ENCODE measurements around the gene RNF43.

RNF43 gene

DNA sequence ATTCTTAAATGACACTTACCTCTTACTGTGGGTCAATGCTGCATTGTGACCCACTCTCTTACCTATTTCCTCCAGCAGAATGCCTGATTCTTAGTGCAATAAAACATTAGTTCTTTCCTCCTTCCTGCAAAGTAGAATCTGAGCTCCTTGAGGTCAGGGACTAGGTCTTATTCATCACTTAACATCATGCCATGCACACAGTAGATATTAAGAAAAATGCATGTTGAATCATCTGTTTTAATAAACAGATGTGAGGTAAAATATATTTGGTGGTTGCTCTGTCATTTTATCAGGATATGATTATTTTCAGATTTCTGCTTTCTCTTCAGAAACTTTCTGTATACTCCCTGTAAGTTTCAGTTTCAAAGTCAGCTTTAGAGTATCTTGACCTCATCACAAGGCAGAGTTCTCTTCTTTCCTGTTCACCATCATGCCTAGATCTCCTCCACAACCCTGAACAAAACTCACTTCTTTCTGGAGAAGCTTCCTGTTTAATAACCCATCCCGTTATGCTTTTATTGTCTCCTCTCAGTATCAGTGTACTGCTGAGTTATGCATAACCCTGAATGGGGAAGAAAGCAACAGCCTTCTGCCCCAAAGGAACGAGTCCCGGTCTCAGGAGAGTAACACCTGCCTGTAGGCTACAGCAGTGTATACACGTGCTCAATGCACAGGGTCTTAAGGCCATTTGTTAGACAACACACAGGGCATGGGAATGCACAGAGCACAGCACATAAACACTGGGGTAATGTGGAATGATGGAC is 35.0 kb downstream of the RNF43 start:
- no peak for DNase-seq (ENCODE audit: low read depth in 2 of 2)

DNA sequence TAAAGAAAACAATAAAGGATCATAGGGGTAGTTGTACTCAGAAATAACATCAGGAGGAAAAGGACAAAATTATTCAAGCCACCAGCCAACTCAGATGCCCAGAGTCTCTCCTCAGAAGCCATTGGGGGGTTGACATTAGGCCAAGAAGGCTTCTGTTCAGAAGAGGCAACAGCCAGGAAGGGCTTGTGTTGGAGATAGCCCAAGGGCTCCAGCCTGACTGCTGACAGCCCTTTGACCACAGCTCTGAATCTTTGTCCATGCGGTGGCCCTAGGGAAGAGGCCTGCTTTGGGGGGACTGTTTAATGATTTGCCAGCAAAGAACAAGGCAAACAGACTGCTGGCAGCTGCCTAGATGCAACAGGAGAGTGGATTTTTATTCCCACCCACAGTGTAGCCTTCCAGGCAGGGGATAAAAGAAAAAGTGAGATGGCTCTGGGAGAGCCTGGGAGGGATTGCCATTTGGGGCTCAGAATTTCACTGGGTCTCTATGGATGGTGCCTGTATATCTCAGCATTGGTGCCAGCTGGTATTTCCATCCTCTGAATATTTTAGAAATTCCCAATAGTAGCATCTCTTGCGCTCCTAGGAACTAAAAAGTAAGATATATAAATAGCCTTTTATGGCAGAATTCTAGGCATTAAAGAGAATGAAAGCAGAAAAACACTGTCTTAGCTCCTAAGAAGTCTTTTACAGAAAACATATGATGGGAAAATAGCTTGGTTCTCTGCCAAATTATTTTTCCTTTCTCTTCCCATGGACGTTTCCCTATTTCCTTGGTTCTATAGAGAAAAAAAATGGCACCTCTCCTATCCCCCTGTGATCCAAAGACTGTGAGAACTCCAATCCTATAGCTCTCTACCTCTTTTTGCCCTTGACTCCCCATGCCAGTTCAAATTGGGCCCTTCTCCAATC is 36.0 kb downstream of the RNF43 start:
- DNase-seq (ENCODE audit: low read depth in 2 of 2), result no peak

DNA sequence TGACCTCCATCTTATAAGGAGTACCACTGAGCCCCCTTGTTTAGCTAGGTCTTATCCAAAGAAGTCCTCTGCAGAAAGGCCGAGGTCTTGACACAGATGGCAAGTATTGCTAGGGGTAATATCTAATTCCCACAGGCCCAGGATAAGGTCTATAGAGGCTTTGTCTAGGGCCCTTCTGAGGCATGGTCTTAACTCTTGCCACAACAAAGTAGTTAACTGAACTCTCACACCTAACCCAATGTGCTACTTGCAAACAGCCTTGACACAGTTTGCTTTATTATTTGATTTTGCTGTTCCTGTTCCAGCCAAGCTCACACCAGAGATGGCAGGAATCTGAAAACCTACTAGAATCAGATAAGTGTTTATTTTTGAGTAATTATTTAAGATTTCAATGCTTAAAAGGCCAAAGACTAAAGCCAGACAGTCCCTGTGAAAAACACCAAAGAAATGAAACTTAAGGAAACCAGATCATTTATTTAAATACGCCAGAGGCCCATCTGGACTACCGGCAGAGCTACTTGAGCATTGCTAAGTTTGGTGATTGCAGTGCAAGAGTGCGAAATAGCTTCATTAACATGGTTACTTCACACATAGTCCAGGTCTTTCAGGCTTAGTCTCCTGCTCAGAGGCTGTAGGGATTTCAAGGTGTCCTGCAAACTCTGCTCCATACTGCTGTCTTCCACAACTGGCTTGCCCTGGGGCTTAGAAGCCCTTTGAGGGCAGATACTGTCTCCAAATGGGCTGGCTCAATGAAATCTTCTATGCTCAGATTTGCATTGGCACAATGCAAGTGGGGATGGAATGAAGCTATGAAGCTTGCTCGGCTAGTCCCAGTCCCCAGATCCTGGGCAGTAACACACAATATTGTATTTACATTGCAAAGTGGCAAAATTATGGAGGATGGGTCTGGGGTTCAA is 36.9 kb downstream of the RNF43 start:
- no peak for DNase-seq (ENCODE audit: low read depth in 2 of 2)

DNA sequence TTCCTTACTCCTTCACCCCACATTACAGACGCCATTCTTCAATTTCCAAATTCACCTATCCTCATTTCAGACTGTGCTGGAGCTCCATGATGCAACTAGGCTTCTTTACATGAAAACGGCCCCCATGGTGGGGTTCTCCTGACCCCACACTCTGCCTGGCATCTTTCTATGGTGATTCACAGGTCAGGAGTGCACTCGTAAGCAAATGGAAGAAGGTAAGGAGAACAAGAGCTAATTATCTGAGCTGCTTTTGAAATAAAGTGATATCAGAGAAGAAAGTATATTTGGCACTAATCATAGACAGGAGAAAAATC is 37.9 kb downstream of the RNF43 start:
- no peak for DNase-seq (ENCODE audit: low read depth in 2 of 2)

DNA sequence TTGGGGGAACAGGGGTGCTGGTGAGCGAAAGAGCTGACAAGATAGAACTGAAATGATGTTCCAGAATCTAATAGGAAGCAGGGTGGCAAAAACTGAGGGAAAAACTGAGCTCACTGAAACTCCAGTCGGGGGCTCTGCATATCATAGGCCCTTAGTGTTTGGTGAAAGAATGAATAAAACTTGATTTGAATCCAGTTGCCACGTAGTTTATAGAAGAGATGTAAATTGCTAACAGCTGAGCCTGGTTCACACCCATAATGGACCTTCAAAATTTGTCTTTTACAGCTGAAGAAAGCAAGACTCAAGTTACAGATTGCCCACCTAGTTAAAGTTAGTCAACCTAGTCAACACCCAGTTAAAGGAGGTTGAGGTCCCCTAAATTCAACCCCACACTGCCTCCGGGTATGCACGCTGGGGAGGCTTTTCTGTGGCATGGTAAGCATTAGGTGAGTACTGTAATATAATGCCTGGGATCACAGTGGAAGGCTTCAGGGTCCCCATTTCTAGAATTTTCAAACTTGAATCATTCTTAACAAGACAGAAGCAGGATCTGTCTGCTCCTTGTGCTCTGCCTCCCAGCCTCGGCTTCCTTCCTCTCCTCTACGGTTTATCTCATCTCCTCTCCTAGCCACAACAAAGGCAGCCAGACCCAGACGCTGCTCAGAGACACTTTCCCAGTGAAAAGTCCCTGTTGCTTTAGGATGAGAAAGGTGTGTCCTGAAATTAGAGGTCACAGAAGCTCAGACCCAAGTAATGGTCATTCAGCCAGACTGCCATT is 38.4 kb downstream of the RNF43 start:
- DNase-seq (ENCODE audit: low read depth in 2 of 2), result no peak

DNA sequence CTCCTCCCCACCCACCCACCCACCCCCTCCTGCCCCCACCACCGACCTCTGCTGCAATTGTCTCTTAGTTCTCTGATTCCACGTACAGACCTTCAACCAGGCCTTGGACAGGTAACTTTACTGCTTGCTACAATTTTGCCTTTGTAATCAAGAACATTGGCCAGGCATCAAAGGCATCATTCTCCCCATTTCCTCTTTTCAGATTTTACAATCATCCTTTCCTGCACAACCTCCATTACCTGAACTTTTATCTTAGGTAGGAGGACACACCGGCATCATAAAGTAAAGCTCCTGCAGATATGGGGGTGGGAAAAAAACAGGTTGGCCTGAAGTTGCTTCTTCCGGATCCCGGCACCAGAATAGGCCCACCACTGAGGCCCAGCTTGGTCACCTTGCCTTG is 39.7 kb downstream of the RNF43 start:
- DNase-seq (ENCODE audit: low read depth in 2 of 2), result no peak

DNA sequence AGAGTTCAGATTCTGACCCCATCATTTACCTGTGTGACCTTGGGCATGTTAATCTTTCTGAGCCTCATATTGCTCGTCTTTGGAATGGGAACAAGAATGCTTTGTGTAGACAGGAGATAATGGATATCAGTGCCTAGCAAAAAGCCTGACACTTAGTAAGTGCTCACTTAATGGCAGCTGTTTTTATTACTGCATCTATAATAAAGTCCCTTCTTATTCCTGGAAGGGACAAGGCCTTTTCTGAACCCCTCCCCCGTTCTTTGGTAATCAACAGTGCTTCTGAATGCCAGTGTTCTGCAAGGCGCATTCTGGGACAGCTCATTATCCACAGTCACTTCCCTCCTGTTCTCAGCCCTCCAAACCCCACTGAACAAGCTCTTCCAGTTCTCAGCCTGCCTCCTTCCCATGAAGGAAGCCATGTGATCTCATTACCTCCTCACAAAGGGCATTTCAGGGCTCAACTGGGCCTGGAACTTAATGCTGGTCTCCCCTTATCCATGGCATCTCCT is 40.2 kb downstream of the RNF43 start:
- no peak for DNase-seq (ENCODE audit: low read depth in 2 of 2)

DNA sequence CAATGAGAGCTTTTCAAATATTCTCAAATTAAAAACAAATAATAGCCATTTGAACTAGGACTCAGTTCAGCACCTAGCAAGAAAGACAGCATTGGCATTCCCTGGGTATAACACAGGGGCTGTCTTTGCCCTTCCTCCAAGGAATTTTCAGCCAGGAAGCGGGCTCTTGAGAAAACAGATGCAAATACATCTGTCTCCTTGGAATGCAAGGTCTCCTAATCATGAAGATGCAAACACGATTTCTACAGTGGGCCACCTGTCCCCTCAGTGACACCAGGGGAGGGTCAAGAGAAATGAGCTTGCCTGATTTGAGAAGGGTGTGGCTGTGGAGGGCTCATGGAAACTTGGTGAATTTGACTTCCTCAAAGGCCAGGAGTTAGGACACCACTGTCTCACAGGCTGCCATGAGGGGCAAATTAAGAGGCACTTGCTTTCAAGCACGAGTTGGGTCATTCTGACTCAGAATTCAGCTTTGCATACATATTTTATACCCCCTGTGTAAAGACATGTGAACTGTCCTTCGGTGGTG is 40.8 kb downstream of the RNF43 start:
- no peak for DNase-seq (ENCODE audit: low read depth in 2 of 2)

DNA sequence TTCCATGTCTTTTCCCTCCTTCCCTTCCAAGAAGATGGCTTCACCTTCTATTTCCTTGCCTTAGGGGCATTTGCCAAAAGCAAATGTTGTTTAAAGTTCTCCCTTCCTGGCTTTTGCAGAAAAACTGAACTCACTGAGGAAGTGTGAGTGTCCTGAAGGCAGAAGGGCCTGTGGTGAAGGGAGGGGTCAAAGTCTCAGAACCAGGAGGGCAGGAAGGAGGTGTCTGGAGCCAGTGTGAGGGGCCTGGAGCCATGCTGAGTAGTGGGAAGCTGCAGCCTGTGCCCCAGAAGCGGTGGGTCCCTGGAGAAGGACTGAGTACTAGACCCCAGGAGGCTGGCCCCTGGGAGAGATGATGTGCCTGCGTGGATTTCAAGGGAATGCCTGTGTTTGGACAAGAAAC is 41.5 kb downstream of the RNF43 start:
- DNase-seq (ENCODE audit: low read depth in 2 of 2), result no peak

DNA sequence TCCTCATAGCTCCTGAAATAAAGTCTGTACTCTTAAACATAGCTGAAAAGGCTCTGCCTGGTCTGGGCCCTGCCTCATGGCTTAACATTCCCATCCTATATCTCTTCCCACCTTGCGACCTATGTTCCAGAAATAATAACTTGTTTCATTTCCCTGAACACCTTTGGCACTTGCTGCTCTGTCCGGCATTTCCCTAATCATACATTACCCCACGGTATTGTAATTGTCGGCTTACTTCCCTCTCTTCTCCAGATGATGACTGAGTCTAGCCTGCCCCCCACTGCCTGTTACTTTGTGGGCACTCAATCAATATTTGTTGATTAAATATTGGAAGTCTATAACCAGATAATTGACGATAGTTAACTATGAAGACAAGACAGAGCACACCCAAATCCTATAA is 42.1 kb downstream of the RNF43 start:
- DNase-seq (ENCODE audit: low read depth in 2 of 2), result no peak

DNA sequence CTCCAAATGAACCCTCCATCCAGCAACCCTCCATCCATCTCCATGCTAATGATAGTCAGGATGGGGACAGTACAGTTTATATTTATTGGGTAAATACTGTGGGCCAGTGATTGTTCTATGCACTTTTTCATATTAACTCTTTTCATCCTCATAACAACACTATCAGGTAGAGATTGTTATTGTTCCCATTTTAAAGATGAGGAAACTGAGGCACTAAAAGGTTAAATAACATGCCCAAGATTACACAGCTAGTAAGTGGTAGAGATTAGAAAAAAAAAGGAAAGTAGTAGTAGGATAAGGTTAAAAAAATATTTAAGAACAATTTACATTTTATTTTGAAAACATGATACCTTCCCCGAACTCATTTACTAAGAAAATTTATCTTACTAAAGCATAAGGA is 43.4 kb downstream of the RNF43 start:
- no peak for DNase-seq (ENCODE audit: low read depth in 2 of 2)

DNA sequence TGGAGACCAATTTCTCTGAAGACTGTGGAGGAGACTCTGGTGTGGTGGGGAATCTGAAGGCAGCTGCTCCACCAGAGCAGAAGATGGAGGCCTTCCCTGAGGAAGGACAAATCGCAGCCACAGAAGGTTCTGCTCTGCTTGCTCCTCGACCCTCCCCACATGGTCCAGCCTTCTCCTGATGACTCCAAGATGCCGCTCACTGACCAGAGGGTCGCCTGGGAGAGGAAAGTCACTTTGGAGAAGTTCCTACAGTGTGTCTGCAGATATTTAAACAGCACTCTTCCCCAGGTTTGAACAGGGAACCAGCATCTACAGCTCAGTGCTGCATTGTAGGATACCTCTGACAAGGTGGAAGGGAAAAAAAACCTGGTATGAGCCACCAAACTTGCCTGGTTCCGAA is 44.3 kb downstream of the RNF43 start:
- no peak for DNase-seq (ENCODE audit: low read depth in 2 of 2)

DNA sequence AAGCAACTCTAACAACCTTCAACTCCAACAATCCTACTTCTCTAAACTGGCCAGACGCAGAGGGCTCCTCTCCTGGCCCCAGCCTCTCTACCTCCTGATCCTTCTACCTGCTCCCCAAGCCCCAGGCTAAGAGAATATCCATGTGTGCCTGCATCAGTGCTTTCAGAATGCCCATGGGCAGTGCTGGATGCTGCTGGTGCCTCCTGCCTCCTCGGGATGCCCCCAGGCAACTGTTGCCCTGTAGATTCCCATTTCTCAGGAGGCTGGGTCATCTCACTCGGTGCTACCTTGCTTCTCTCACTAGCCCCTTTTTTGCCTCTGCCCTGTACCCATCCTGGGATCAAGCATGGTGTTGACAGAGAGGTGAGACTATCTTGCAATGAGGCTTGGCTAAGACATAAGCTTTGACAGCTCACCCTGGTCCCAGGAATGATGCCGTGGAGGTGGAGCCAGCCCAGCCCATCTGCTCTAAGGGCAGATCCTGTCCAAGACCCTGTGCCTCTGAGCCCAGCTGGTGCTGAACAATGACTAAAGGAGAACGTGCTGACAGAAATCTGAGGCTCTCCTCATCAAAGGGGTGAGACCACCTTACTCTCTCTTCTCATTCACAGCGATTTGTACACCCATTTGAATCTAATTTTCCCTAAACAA is 45.9 kb downstream of the RNF43 start:
- no peak for DNase-seq (ENCODE audit: low read depth in 2 of 2)

DNA sequence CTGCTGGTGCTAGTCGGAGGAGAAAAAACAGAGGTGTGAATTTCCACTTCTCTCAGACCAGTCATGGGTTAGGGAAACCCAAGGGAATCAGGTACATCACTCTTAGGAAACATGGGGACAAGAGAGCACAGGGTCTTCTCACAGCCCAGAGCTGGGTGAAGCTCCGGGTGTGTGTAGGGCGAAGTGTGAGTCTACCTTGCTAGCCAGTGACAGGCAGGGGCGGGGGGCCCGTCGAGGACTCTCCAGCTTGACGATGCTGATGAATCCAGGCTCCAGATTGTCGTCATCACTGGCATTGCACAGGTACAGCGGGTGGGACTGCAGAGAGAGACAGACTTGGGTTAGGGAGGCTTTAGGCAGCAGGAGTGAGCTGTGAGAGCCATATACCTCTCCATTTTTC is 46.6 kb downstream of the RNF43 start:
- no peak for DNase-seq (ENCODE audit: low read depth in 2 of 2)

DNA sequence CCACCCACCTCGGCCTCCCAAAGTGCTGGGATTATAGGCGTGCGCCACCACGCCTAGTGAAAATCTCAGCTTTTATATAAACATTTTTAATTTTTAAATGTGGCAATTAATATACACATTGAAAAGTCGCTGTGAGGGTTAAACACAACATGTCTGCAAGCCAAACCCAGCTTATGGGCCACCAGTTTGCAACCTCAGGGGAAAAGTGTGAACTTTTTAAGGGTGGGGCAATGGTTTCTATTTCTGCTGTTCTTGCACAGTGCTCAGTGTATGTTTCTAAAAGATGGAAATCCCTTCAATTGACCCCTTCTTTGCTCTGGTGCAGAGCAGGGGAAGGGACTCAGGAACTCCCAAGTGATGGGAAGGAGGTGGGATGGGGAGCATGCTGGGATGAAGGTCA is 47.0 kb downstream of the RNF43 start:
- no peak for DNase-seq (ENCODE audit: low read depth in 2 of 2)

DNA sequence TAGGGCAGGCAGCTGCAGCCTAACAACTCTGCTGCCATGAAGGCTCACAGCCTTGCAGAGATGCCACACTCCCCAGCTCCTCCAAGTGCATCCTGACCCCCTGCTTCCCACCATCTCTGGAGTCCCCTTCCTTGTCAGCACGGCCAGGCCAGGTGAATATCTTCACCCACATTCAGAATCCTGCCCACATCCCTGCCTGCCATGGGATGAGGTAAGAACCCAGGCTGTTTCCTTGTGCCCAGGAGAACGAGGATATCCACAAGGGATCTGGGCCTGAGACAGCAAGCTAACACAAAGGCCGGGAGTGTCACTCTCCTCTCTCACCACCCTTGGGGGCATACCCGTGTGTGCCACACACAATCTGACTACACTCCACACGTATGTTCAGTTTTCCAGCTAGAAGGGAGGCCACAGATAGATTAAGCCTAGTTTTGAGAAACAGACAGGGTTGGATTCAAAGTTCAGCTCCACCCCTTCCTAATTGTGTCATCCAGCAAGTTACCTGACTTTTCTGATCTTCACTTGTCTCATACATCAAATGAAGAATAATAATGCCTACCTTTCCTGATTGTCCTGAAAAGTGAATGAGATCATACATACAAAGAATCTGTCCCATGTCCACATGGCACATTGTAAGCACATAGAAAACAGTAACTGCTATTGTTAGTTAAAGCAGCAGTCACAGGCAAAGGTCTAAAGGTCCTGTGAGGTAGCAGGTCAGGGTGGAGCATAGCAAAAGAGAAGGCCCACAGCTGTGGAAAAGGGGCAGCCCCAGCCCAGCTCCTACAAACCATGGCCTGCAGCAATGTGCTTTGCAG is 47.9 kb downstream of the RNF43 start:
- DNase-seq (ENCODE audit: low read depth in 2 of 2), result no peak

DNA sequence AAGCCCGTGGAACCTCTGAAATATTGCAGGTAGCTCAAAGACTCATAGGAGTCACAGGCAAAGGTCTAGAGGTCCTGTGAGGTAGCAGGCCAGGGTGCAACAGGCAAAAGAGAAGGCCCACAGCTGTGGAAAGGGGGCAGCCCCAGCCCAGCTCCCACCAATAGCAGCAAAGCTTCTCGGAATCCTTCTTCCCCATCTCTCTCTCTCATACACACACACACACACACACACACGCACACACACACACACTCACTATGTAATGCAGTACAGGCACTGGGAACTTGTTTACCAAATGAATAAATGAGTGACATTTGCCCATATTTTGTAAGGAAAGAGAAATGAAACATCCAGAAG is 48.5 kb downstream of the RNF43 start:
- DNase-seq (ENCODE audit: low read depth in 2 of 2), result no peak

All from fibroblast of skin of left biceps (primary cell).